Spleen (tissue), 11 donors: ENCODE measurements around the gene ZNF763. TPM values are rescaled to one million over a fixed set of nuclear protein-coding genes. Genes with fewer than 3 reads are reported as not detected.

Experiments
- DNase-seq: peaks from one replicate; pipeline ENCODE4 v3.0.0-alpha.2; 2020
- H3K27ac ChIP-seq, 8 donors: fragments of 200-600 bp; sonication (generic) in 7 of 8; 1 replicate in 4 of 8; 2 replicates in 4 of 8; pipeline versions ENCODE4 v1.5.0 to v1.8.0; 2016 to 2021; ENCODE audit warnings: inconsistent platforms in 4 of 8, mild to moderate bottlenecking in 4 of 8, moderate library complexity in 1 of 8
- H3K27me3 ChIP-seq, 7 donors: fragments of 200-600 bp; sonication (generic) in 6 of 7; replicated peaks in 1 of 7; 1 replicate in 4 of 7; 2 replicates in 3 of 7; pipeline versions ENCODE4 v1.5.0 to v1.8.0; 2016 to 2021; ENCODE audit warnings: inconsistent platforms in 3 of 7, mild to moderate bottlenecking in 1 of 7
- H3K36me3 ChIP-seq, 6 donors: fragments of 200-600 bp; sonication (generic) in 5 of 6; 1 replicate in 4 of 6; 2 replicates in 2 of 6; pipeline versions ENCODE4 v1.5.0 to v1.8.0; 2016 to 2021; ENCODE audit warnings: inconsistent platforms in 2 of 6
- H3K4me1 ChIP-seq, 6 donors: fragments of 200-600 bp; sonication (generic) in 5 of 6; 1 replicate in 3 of 6; 2 replicates in 3 of 6; pipeline versions ENCODE4 v1.5.0 to v1.8.0; 2016 to 2021; ENCODE audit warnings: inconsistent platforms in 3 of 6
- H3K4me3 ChIP-seq, 8 donors: fragments of 200-600 bp; sonication (generic) in 7 of 8; 1 replicate in 4 of 8; 2 replicates in 4 of 8; pipeline versions ENCODE4 v1.5.0 to v1.8.0; 2016 to 2021; ENCODE audit warnings: inconsistent platforms in 4 of 8, mild to moderate bottlenecking in 4 of 8, moderate library complexity in 2 of 8
- H3K9me3 ChIP-seq, 8 donors: fragments of 200-600 bp; sonication (generic) in 7 of 8; 1 replicate in 4 of 8; 2 replicates in 4 of 8; pipeline versions ENCODE4 v1.5.0 to v1.8.0; 2016 to 2021; ENCODE audit warnings: inconsistent platforms in 4 of 8
- POLR2A ChIP-seq, 3 donors: fragments of 450-650 bp; IDR thresholded peaks; one replicate each; pipeline ENCODE4 v1.5.1; 2017; ENCODE audit warnings: antibody characterized with exemption in 3 of 3, mild to moderate bottlenecking in 1 of 3
- POLR2AphosphoS5 ChIP-seq, 3 donors: sonication (generic); formaldehyde crosslinking; IDR thresholded peaks; one replicate each; pipeline ENCODE4 v1.5.1; 2017; ENCODE audit warnings: antibody characterized with exemption in 3 of 3
- WGBS, 5 donors: extraction: QIAGEN DNeasy Blood & Tissue Kit in 3 of 5; methylation state at CpG; one replicate each; pipeline versions ENCODE4 v1.1.5 to v1.1.7; 2013 to 2018; 5-methylcytosine and 5-hydroxymethylcytosine counted together
- intact Hi-C: fragments of 100-400 bp; cut with DNase I; formaldehyde crosslinking; loops from one replicate; pipeline ENCODE4 v1.15.0; 2023; ENCODE audit warnings: low total_unique reads
- polyA plus RNA-seq, 3 donors: library from polyadenylated mRNA; stranded (reverse); fragments of 200-250 nt; gene quantifications; one replicate each; pipeline ENCODE4 v1.2.1, GENCODE V29; 2013
- total RNA-seq, 7 donors: library from RNA; depleted of rRNA in 3 of 7; stranded (reverse); fragments of >200 nt in 3 of 7; fragmentation: NEBNext Ultra II Directional in 4 of 7; extraction: Animal tissue kit (Norgen Biotek cat#: 25700) in 4 of 7; gene quantifications; one replicate each; pipeline versions ENCODE4 v1.1.0 to v1.2.1, GENCODE V29; 2016 to 2021
- TF ChIP-seq, protein P1 (sequence below), 11 experiments: fragments of 200-600 bp in 7 of 11; fragments of 450-650 bp in 4 of 11; sonication (generic) in 4 of 11; IDR thresholded peaks in 8 of 11; conservative IDR thresholded peaks in 3 of 11; 1 replicate in 7 of 11; 2 replicates in 4 of 11; pipeline versions ENCODE4 v1.4.0 to v1.8.0; 2016 to 2021; ENCODE audit warnings: antibody characterized with exemption in 11 of 11, inconsistent platforms in 4 of 11, mild to moderate bottlenecking in 1 of 11
- donor health status: healthy with polysubstance abuse.
- donor health status: DM: no; HTN: no; CAD: no; lungs with moderate emphysema.
- donor health status: DM: no; HTN: no; CAD: no.
- donor health status: Bipolar disorder and iron deficiency.
- donor health status: healthy.
- donor health status: DM: no; HTN: no; CAD: no.
- donor health status: DM: yes; HTN: yes; CAD: no.

ZNF763 gene
- total and polyA plus RNA-seq, 10 donors = 3.7 to 10.7 (median 6.7) TPM

GRCh38 chr19:11982526-11982925, 17.7 kb downstream of the ZNF763 start:
- Histone ChIP-seq H3K9me3 (peaks cover 24 to 65% (median 62%) of the 10 kb centered on the region in 8 donors), H3K4me1 (peaks cover 0 to 10% (median 6%) of the 10 kb centered on the region in 6 donors), H3K4me3 (no peak overlapping the region), H3K27ac (no peak overlapping the region), H3K27me3 (no peaks in the 10 kb centered on the region), H3K36me3 (peaks cover 5 to 26% (median 20%) of the 10 kb centered on the region in 6 donors)
- no peak for DNase-seq
- 88 to 94% (median 91%) methylated on average over 4 of the region's 4 CpGs for WGBS, 5 donors
- TF ChIP-seq POLR2A (IDR thresholded peaks at IDR 0.05) = no peak
- TF ChIP-seq POLR2AphosphoS5 (IDR thresholded peaks at IDR 0.05) = no peak
- TF ChIP-seq, protein P1, sequence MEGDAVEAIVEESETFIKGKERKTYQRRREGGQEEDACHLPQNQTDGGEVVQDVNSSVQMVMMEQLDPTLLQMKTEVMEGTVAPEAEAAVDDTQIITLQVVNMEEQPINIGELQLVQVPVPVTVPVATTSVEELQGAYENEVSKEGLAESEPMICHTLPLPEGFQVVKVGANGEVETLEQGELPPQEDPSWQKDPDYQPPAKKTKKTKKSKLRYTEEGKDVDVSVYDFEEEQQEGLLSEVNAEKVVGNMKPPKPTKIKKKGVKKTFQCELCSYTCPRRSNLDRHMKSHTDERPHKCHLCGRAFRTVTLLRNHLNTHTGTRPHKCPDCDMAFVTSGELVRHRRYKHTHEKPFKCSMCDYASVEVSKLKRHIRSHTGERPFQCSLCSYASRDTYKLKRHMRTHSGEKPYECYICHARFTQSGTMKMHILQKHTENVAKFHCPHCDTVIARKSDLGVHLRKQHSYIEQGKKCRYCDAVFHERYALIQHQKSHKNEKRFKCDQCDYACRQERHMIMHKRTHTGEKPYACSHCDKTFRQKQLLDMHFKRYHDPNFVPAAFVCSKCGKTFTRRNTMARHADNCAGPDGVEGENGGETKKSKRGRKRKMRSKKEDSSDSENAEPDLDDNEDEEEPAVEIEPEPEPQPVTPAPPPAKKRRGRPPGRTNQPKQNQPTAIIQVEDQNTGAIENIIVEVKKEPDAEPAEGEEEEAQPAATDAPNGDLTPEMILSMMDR (IDR thresholded peaks at IDR 0.05 in 8 of 11, conservative IDR thresholded peaks at IDR 0.05 in 3 of 11) = no peak
- intact Hi-C loops = no loop called here

GRCh38 chr19:11984986-11985385, 20.1 kb downstream of the ZNF763 start:
- no peak overlapping the region for H3K4me3 ChIP-seq
- peaks cover 6 to 40% (median 37%) of the 10 kb centered on the region in 8 donors for H3K9me3 ChIP-seq
- H3K36me3 ChIP-seq = peaks cover 0 to 8% (median 0%) of the 10 kb centered on the region in 6 donors
- H3K4me1 ChIP-seq = peaks cover 0 to 30% (median 21%) of the 10 kb centered on the region in 6 donors
- 31 to 44% (median 40%) methylated on average over 5 of the region's 5 CpGs for WGBS, 5 donors
- no peak overlapping the region for H3K27ac ChIP-seq
- no peak for DNase-seq
- no peaks in the 10 kb centered on the region for H3K27me3 ChIP-seq
- TF ChIP-seq, protein P1 (IDR thresholded peaks at IDR 0.05 in 8 of 11, conservative IDR thresholded peaks at IDR 0.05 in 3 of 11) = peak in 1 of 11 experiments; percentile 13
- TF ChIP-seq POLR2AphosphoS5 (IDR thresholded peaks at IDR 0.05) = no peak
- intact Hi-C loops = loop anchor here (5.0 kb wide), 1 partner anchor 58 kb away; the partner anchor contains the start of gene ZNF700

DNA sequence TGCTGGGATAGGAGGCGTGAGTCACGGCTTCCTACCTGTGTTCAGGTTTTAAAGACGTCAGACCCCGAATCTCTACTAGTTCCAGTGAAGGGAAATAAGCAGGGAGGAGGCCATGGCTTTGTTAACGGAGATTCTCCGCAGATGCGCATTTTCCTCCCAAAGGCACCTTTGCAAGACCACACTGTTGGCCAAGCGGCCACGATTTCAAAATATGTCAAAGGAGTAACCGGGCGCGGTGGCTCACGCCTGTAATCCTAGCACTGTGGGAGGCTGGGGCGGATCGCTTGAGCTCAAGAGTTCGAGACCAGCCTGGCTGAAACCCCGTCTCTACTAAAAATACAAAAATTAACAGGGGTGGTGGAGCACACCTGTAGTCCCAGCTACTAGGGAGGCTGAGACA, 21.9 kb downstream of the ZNF763 start:
- TF ChIP-seq POLR2A (IDR thresholded peaks at IDR 0.05) (no peak), POLR2AphosphoS5 (IDR thresholded peaks at IDR 0.05) (no peak)
- TF ChIP-seq, protein P1 (IDR thresholded peaks at IDR 0.05 in 8 of 11, conservative IDR thresholded peaks at IDR 0.05 in 3 of 11) = no peak
- no peaks in the 10 kb centered on the region for H3K27me3 ChIP-seq
- WGBS, 5 donors = 81 to 95% (median 89%) methylated on average over 17 of the region's 17 CpGs
- peaks cover 0 to 19% (median 0%) of the 10 kb centered on the region in 6 donors for H3K36me3 ChIP-seq
- H3K9me3 ChIP-seq = peaks cover 0 to 23% (median 19%) of the 10 kb centered on the region in 8 donors
- H3K27ac ChIP-seq = no peak overlapping the region
- DNase-seq = no peak
- intact Hi-C loops = loop anchor here (5.0 kb wide), 1 partner anchor 59 kb away; the partner anchor contains the start of gene ZNF700
- H3K4me1 ChIP-seq = peaks cover 0 to 43% (median 21%) of the 10 kb centered on the region in 6 donors
- peak overlapping the region in 2 of 8 donors; percentile 93 to 97 for H3K4me3 ChIP-seq

DNA sequence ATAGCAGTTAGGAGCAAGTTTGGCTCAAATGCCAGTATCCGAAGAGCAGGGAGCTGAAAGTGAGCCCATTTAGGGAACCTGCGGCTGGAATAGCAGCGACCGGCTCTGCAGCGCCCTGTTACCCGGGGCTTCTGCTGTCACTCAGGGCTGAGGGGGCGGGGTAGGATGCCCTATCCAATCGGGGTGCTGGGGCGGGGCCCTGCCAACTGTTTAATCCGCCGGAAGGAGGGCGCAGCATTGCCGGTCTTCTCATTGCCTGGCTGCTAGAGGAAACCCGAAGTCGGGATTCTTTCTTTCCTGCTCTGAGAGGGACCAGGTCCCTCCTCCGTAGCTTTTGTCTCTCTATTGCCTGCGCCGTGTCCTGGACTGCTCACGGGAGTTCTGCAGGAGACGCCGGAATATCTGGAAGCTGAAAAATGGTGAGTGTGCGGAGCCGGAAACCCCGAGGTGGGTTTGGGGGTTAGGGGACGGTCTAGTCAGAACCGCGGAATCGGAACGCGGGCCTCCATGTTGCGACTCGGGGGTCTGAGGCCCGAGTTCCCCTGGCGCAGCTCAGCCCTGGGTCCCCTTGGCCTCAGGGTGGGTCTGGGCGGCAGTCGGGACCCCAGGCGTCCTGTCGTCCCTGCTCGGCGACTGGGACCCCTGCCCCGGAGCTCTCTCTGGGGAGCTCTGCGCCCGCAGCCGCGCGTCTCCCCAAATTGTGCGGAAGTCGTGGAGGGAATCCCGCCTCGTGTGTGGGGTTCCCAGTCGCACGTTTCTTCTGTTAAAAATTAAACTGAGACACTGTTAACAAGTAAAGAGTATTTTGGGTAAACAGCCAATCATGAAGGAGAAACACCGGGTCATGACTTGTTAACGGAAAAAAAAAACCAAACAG, 22.8 kb downstream of the ZNF763 start:
- DNase-seq = peak; percentile 97
- Histone ChIP-seq H3K27me3 (no peaks in the 10 kb centered on the region), H3K9me3 (peaks cover 0 to 14% (median 10%) of the 10 kb centered on the region in 8 donors), H3K27ac (peak overlapping the region; percentile 74 to 93 (median 90)), H3K4me3 (peak overlapping the region; percentile 56 to 97 (median 86)), H3K4me1 (peaks cover 0 to 51% (median 21%) of the 10 kb centered on the region in 6 donors), H3K36me3 (peaks cover 0 to 19% (median 0%) of the 10 kb centered on the region in 6 donors)
- WGBS, 5 donors = 0 to 1% (median 0%) methylated on average over 41 to 54 of the region's 54 CpGs
- TF ChIP-seq POLR2A (IDR thresholded peaks at IDR 0.05) (peak in 1 of 3 donors; percentile 66), POLR2AphosphoS5 (IDR thresholded peaks at IDR 0.05) (peak; percentile 84 to 93 (median 92))
- TF ChIP-seq, protein P1 (IDR thresholded peaks at IDR 0.05 in 8 of 11, conservative IDR thresholded peaks at IDR 0.05 in 3 of 11) = peak in 5 of 11 experiments; percentile 9 to 46 (median 13)
- intact Hi-C loops = loop anchor here (2.0 to 5.0 kb wide), 2 partner anchors 60 to 107 kb away; partner anchors contain the start of gene ZNF700
